HG03280 (cell line): ENCODE measurements around the gene BCL11B.

ENCODE experiments used
- ATAC-seq: cut with Tn5 transposase; IDR thresholded peaks from one replicate; pipeline ENCODE4 v1.9.1; 2021; ENCODE audit warnings: mild to moderate bottlenecking, moderate library complexity; ENCODE audit not compliant: unreplicated experiment

Gene BCL11B

DNA sequence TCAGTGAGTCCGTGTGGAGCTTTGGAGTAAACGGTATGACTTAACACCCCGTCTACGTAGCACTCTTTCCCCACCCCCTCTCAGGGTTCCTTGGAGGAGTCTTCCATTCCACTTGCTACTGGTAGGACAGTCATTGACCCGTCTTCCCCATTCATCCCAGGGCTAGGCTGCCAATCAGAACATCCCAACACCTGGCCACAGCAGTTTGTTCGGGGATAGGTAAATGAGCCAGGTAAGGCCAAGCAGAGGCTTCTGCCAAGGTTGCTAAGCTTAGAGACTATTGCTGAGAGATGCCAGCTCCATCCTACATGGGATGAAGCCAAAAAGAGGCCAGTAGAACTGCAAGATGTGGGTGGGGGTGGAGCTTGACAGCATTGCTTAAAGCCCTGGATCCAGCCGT, 130.8 kb downstream of the BCL11B start:
- no peak for ATAC-seq

DNA sequence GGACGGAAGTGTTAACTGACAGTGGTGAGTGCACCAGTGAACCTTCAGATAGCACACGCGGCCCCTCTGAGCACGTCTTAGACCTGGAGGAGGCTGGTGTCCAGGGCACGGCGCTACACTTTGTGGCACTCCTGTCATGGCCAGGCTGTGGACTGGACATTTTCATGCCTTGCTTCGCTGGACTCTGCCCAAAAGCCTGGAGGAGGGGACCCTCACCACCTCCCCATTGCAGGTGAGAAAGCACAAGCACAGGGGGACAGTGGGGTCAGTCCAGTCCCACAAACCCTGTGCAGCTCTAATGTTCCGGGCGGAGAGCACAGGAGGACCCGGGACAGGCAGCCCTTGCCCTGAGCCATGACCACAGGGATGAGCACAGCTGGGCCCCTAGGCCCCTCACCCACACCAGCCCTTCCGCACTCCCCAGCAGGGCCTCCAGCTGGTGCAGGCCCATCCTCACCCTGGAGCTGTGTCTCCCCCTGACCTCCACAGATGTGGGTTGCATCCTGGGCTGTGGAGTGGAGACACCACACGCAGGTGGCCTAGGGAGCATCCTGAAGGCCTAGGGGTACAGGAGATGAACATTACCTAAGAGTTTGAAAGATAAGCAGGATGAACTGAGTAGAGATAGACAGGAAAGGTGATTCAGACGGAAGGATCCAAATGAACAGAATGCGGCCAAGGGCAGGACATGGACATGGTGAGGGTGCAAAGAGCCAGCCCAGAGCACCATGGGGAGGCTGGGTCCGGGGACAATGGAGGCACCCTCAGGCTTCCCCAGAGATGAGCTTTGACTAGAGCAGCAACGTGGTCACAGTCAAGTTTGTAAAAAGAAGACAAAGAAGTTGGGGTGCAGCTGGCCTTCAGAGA, 132.8 kb downstream of the BCL11B start:
- no peak for ATAC-seq

DNA sequence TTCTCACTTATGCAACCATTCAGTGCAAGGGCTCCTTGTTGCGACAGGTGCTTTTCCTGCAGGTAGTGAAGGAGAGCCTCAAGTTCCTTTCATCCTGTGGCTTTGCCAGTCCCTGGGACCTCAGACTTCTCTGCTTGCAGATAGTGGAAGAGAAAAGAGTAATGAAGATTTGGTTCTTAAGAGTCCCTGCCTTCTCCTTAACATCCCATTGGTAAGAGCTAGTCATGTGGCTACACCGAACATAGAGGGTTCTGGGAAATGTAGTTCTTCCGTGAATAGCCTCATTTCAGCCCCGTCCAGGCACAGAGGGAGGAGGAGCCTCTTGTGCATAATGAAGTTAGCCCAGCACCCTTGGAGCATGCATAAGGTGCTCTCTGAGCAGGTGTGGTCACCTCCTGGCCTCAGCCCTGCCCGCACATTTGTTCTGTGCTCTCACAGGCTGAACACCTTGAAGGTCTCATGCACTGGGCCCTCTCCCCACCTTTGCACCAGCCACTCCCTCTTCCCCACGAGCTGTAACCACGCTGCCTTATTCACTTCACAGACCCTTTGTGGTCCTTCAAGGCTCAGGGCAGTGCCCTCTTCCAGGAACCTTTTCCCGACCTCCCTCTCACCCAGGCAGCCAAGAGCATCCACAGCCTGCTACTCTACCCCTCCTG, 134.0 kb downstream of the BCL11B start:
- ATAC-seq = no peak

DNA sequence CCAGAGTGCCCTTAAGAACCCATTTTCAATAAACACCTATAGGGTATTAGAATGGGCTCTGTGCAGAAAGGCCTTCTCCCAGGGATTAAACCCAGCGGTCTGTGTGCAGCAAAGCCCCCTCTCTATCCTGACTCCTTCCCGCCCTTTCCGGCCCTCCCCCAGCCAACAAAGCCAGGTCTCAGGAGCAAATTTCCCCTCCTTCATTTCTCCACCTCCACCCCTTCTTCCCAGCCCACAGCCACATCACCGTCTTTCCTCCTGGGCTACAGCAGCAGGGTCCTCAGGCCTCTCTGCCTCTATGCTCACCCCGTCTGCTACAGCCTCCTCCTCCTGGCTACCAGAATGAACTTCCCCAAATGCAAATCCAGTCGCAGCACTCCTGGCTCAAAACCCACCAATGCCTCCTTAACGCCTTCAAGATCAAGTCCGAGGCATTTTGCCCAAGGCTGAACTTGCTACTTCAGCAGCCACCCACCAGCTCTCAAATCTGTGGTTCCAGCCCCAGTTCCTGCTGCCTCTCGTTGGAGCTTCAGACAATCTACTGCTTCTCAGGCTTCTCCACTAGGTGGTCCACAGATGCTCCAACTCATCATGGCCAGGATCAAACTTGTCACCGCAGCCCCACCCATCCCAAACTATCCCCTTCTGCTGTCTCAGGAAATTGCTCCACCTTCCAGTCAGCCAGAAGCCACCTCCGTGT, 134.8 kb downstream of the BCL11B start:
- ATAC-seq = no peak

DNA sequence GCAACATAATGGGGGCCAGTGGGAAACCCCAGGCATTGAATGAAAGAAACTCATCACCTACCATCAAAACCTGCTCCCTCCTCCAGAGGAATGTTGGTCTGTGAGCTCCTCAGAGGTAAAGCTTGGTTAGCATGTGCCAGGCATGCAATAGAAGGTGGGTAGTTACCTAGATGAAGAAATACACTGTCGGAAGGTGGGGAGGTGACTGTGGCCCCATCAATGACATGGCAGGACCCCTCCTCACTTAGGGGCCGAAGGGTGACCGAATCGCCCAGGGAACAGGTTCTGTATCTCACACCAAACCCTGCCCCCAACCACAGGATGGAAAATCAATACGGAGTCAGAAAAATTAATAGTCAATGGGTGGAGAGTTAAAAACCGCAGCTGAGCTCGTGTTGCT, 135.6 kb downstream of the BCL11B start:
- no peak for ATAC-seq

DNA sequence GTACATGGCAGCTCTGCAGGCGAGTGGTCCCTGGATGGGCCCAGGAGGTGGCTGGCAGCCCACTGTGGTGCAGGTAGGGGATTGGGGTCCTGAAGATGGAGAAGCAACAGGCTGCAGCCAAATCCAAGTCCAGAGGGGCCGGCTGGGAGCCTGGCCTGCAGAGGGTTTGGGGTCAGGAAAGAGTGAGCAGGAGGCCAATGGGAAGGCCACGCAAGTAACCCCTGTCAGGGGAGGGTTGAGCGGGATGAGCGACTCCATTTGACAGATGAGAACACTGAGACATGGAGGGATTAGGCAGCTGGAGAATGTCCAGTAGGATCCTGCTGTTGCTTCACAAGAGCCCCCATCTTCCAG, 136.0 kb downstream of the BCL11B start:
- no peak for ATAC-seq

DNA sequence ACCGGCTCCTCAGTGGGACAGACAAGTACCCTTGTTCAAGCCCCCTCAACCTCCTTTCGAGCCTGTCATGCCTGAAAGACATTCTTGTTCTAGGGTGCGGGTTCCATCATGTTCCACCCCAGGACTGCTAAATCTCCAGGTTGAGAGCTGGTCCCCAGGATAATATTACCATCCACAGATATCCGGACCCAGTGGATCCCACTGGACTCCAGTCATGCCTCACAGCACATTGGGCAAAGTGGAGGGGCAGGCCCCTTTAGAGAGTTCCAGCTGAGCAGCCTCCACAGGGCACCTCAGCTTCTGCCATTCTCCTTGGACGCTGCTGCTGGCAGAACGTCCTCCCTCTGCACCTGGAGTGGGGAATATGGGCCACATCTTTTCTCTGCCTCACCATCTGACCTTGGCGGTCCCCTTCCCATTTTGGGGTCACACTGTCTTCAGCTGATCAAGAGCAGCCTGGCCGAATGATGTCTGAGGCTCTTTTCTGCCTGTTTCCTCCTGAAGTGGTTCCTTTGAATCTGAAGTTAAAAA, 137.4 kb downstream of the BCL11B start:
- ATAC-seq = no peak

DNA sequence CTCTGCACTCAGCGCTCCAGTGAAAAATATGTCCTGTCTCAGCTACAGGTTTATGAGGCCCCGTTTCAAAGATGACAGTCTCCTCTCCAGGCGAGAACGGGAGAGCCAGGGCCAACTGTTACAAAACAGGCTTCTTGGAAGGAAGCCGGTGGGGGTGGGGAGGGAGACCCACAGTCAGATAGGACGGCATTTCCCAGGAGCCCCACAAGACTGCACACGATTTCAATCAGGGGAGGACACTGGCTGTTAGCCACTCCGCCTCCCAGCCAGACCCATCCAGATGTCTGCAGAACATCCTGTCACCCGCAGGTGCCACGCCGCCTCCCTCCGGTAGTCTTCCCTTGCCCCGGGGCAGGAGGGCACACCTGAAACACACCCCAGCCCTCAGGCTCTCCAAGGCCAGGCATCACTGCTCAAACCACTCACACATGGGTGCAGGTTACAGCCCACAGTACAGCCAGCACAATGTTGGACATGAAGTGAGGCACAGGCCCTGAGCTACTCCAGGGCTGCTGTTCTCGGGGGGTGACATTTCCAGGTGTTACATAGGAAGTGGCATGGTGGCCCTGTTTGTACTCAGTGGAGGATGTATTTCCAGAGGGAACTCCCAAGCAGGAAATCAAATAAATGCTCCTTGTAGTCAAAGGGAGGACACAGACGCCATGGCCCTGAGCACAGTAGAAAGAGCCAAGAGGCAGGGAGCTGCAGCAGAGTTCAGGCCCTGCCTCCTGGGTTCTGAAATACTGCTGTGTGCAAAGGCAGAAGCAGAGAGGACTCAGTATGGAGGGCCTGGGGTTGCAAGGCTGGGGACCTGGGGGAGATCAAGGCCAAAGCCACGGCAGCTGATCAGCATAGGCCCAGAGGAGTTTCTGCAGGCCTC, 138.1 kb downstream of the BCL11B start:
- no peak for ATAC-seq

DNA sequence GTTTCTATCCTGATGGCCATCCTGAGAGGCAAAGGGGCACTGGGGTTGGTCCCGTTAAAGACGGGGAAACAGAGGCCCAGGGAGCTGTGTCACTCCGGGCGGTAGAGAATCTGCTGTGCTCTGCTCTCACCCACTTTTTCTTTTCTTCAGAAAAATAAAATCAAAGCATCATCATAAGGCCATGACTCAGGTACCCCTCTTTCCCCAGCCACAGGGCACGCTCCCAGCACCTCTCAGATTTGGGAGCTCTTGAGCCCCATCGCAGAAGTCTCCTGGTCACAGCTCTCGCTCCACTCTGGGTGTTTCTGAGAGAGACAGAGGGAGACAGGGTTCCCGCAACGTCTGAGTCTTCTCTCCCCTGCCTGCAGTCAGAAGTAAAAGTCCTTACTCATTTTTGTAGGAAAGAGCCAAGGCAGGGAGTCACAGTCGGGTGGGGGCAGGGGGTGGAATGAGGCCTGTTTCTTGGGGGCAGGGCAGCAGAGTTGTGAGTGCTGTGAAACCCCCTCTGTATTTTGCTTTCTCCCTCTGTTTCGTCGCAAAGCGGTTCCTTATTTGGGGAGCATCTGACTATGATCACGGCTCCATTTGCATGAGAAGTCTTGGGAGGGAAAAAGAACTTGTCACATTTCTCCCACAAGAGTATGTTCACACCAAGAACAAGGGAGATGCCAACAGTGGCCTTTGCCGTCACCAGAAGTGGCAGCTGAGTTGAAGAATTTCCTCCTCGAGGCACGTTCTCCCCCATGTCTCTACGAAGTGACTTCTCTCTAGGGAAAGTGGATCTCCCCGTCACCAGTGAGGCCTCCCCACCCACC, 139.0 kb downstream of the BCL11B start:
- ATAC-seq = no peak

DNA sequence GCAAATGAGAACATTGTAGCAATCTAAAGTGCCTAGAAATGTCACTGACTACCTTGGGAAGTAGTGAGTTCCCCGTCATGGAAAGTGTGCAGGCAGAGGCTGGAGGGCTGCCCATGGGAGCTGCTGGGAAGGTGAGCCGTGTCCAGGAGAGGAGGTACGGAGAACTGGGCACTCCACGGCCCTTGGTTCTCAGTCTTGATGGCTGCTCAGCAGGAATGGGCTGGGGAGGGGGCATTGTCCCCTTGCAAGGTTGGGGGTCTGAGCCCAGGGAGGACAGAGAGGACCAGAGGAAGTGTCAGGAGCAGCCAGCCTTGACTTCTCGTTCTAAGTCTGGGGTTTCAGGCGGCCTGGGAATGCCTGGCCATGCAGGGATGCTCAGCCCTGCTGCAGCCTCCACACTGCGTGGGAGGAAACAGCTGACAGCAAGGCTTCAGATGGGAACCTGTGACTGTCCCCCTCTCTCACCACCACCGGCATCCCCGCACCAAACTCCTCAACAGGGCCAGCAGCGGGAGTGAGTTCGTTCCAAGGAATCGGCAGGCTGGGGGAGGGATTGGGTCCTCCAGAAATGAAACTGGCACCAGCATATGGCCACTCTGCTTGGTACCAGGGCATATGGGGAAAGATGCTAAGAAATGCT, 140.2 kb downstream of the BCL11B start:
- no peak for ATAC-seq

DNA sequence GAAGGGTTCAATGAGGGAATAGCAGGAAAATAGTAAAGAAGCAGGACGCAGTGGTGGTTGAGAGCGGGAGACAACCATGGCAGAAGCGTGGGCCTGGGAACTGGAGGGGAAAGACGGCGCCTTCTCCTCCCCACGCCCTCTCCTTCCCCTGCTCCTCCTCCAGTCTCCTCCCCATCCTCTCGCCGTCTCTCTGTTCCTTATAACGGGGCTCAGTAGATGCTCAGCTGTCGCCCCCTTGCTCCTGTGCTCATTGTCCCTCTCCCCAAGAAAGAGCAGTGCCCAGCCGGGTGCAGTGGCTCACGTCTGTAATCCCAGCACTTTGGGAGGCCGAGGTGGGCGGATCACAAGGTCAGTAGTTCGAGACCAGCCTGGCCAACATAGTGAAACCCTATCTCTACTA, 142.0 kb downstream of the BCL11B start:
- ATAC-seq = no peak

DNA sequence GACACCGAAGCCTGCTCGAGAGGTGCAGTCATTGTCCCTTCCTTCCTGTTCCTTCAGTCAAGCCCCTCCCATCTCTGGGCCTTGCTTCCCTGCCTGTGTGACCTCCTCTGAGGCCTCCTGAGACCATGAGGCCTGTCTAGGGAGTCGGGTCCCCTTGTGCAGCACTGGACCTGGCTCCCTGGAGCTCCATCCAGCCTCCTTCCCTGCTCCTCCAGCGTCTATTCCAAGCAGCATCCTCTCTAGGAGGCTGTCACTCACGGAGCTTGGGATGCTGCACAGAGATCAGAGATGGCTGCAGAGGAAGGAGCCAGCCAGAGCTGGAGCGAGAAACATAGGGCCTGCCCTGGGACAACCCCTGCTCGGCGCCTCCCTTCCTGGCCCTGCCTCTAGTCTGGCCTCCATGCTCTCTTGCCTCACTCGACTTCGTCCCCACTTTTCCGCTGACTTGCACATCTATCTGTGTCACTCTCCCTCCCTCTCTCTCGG, 142.7 kb downstream of the BCL11B start:
- ATAC-seq = no peak

DNA sequence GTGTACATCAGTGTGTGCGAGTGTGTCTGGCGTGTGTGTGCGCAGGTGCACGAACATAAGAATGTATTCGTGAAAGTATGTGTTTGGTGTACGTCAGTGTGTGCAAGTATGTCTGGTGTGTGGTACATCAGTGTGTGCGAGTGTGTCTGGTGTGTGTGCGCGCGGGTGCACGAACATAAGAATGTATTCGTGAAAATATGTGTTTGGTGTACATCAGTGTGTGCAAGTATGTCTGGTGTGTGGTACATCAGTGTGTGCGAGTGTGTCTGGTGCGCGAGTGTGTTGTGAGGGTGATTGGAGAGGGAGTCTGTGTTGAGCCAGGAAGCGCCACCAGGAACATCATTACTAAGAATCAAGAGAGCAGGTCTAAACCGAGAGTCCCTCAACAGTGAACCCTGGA, 143.8 kb downstream of the BCL11B start:
- ATAC-seq = no peak

DNA sequence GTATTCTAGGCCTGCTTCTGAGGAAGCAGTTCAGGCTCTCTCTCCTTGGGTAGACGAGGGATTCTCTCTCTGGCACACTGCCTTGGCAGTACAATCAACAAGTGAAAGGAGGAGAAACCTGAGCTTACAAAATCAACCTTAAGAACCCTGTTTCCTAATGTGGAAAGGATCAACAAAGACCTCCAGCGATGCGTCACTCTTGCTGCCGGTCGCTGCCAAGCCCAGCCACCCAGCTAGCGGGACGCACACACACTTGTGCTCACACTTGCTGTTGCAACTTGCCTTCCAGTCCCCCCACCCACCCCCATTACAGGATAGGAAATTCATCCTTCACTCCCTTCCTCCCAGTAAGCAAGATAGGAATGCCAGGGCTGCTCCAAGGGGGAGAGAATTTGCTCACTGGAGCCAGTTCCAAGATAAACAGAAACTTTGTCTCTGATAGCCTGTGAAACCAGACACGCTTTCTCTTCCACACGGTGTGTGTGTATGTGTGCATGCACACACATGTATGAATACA, 144.3 kb downstream of the BCL11B start:
- no peak for ATAC-seq

DNA sequence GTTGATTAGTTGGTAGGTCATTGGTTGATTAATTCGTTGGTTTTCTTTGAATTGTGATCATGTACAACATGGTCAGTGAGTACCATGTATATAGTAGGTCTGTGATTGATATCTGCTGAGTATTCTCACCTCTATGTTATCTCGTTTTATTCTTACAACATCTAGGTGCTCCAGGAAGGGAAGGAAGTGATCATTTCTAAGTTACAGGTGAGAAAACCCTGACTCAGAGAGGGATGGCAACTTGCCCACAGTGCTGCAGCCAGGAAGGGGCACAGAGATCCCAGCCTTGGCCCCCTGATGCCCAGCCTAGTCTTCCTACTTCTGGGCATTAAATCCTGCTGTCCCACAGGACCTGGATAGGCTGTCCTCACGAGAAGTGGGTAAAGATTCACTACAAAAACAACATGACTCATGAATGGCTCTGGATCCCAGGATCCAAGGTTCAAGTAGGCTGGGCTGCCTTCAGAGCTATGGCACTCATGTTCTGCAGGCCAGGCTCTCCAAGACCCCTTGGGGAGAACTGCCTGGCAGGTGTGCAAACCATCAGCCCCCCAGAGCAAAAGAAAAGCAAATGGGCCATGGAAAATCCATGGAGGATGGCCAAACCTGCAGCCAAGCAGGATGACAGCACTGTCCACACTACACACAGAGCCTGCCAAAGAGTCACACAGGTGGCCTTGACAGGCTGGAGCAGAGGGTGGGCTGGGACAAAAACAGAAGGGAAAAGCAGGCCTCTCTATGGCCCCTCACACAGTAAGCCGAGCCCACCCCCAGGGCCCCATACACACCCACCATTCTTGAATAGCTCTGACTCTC, 146.2 kb downstream of the BCL11B start:
- no peak for ATAC-seq

DNA sequence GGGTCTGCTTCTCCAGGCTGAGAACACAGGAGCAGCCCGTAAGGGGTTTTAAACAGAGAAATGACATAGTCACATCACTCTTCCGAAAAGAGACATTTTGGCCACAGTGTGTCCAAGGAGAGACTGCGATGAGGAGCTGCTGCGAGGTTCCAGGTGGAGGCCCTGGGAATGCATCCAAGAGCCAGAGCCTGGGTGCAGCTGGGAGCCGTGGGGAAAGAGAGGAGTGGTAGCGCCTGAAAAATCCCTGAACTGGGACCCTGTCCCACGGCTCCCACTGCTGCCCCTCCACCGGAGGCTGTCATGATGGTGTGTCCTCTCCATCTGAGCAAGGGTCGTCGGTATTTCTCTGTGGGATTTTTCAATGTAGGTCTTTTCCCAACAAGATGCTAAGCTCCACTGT, 146.9 kb downstream of the BCL11B start:
- ATAC-seq = no peak

DNA sequence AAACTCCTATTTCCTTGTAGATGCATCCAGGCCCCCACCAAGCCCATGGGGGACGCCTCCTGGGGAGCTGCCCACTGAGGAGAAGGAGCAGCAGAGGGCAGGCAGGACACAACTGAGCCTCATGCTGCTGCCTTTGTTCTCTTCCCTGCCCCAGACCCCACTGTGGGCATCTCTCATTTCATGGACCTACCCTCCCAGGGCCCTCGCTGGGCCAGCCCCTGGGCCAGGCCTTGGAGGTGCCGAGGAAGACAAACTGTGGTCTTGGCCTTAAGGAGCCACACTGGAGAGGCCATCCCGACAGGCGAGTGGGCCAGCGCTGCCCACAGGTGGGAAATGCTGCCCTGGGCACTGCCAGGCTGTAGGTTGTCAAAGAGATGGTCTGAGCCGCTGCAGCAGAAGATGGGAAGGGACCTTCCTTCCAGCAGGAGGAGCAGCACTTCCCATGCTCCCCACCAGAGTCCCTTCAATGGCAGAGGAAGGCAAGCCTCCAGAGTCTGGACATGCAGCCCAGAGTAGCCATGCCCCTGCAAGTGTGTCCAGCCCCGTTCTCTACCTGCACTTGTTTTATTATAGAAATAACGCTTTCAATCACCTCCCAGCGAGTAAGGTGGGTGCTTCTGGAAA, 147.4 kb downstream of the BCL11B start:
- no peak for ATAC-seq
